Fibroblast of lung (primary cell): ENCODE results near the gene MAPKAPK2. TPM values are rescaled to one million over a fixed set of nuclear protein-coding genes. Genes with fewer than 3 reads are reported as not detected.
"Not testable (repeated sequence)": the region's sequence is repeated elsewhere in the genome, so short reads cannot be mapped to it uniquely, and the experiment has no call there.

Source experiments
- DNase-seq, 2 donors: peaks; one replicate each; pipeline versions ENCODE4 v3.0.0 to v3.0.0-alpha.2; 2010; ENCODE audit warnings: low read depth in 2 of 2
- H2AFZ ChIP-seq: 2 replicates; pipeline ENCODE4 v1.5.1; 2012; ENCODE audit warnings: low read length, control low read depth, inconsistent platforms
- H3K27ac ChIP-seq: 2 replicates; pipeline ENCODE4 v1.5.1; 2011; ENCODE audit warnings: low read length, control low read depth; ENCODE audit not compliant: insufficient read depth
- H3K27me3 ChIP-seq: 2 replicates; pipeline ENCODE4 v1.5.1; 2011; ENCODE audit warnings: mild to moderate bottlenecking, low read length; ENCODE audit not compliant: control insufficient read depth, insufficient read depth
- H3K36me3 ChIP-seq: 2 replicates; pipeline ENCODE4 v1.5.1; 2011; ENCODE audit warnings: low read length; ENCODE audit not compliant: control insufficient read depth, insufficient read depth
- H3K4me1 ChIP-seq: 2 replicates; pipeline ENCODE4 v1.5.1; 2011; ENCODE audit warnings: low read length; ENCODE audit not compliant: control insufficient read depth, insufficient read depth; ENCODE audit errors: extremely low read depth
- H3K4me2 ChIP-seq: 2 replicates; pipeline ENCODE4 v1.5.1; 2011; ENCODE audit warnings: low read length, control low read depth; ENCODE audit not compliant: insufficient read depth; ENCODE audit errors: extremely low read depth
- H3K4me3 ChIP-seq, 4 experiments: fragments of 200-600 bp in 1 of 4; sonication (generic) in 1 of 4; replicated peaks in 1 of 4; 2 replicates each; pipeline ENCODE4 v1.5.1; 2011 to 2016; ENCODE audit warnings: low read length in 4 of 4, low read depth in 3 of 4, mild to moderate bottlenecking in 3 of 4, control low read depth in 2 of 4, inconsistent platforms in 1 of 4, mixed read lengths in 1 of 4; ENCODE audit not compliant: insufficient read depth in 1 of 4; ENCODE audit errors: control extremely low read depth in 1 of 4
- H3K79me2 ChIP-seq: 2 replicates; pipeline ENCODE4 v1.5.1; 2012; ENCODE audit warnings: mild to moderate bottlenecking, low read length, inconsistent platforms; ENCODE audit not compliant: control insufficient read depth, insufficient read depth
- H3K9ac ChIP-seq: 2 replicates; pipeline ENCODE4 v1.5.1; 2011; ENCODE audit warnings: mild to moderate bottlenecking, low read length, control low read depth; ENCODE audit not compliant: insufficient read depth
- H3K9me3 ChIP-seq: 2 replicates; pipeline ENCODE4 v1.5.1; 2012; ENCODE audit warnings: low read depth, low read length; ENCODE audit not compliant: control insufficient read depth, insufficient read depth
- H4K20me1 ChIP-seq: 2 replicates; pipeline ENCODE4 v1.5.1; 2011; ENCODE audit warnings: low read length; ENCODE audit not compliant: control insufficient read depth, insufficient read depth; ENCODE audit errors: extremely low read depth
- EZH2 ChIP-seq: IDR thresholded peaks from 2 replicates; pipeline ENCODE4 v1.5.1; 2012; ENCODE audit warnings: low read length, control low read depth, mild to moderate bottlenecking; ENCODE audit errors: missing control alignments
- polyA plus RNA-seq, 2 donors: library from polyadenylated mRNA; depleted of rRNA in 1 of 2; stranded (reverse) in 1 of 2; unstranded in 1 of 2; fragments of >200 nt; gene quantifications; 2 replicates each; pipeline ENCODE4 v1.2.1, GENCODE V29; 2011 to 2012; ENCODE audit warnings: missing spikeins in 1 of 2
- total RNA-seq: library from RNA; depleted of rRNA; stranded (reverse); fragments of >200 nt; gene quantifications from 2 replicates; pipeline ENCODE4 v1.2.1, GENCODE V29; 2014
- TF ChIP-seq, protein P1 (sequence below), 2 donors: IDR thresholded peaks in 1 of 2; conservative IDR thresholded peaks in 1 of 2; 1 replicate in 1 of 2; 2 replicates in 1 of 2; pipeline ENCODE4 v1.5.1; 2011 to 2012; ENCODE audit warnings: low read length in 2 of 2, control low read depth in 1 of 2, inconsistent platforms in 1 of 2, low read depth in 1 of 2, mild to moderate bottlenecking in 1 of 2

MAPKAPK2 gene
- total and polyA plus RNA-seq, 2 donors (not counting 1 experiment from before 2014, with no cell fraction given), result 51.9 to 85.7 TPM

DNA sequence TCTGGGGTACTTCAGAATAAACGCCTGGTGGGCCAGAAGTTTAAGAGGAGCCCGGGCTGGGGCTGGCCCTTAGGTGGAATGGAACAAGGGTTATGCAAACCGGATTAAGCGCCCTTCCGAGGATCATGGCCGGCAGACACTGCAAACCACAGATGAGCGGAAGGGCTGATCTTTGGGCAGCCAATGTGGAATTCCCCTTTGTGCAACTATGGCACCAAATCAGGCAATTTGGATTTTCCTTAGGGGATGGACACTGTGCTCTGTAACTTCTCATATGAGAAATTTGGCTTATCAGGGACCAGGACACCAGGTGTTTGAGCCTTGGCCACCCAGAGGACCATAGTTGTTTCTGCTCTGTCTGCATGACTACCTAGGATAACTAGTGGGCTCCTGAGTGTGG, 93.3 kb downstream of the MAPKAPK2 start:
- no peak for DNase-seq
- Histone ChIP-seq H3K4me2 (no peak overlapping the region), H2AFZ (no peak overlapping the region), H4K20me1 (no peaks in the 10 kb centered on the region), H3K27ac (no peak overlapping the region), H3K79me2 (no peaks in the 10 kb centered on the region), H3K36me3 (no peaks in the 10 kb centered on the region), H3K9ac (no peak overlapping the region), H3K4me3 (no peak overlapping the region), H3K4me1 (no peaks in the 10 kb centered on the region), H3K27me3 (no peaks in the 10 kb centered on the region), H3K9me3 (no peaks in the 10 kb centered on the region)
- TF ChIP-seq EZH2, result no peak
- TF ChIP-seq, protein P1, sequence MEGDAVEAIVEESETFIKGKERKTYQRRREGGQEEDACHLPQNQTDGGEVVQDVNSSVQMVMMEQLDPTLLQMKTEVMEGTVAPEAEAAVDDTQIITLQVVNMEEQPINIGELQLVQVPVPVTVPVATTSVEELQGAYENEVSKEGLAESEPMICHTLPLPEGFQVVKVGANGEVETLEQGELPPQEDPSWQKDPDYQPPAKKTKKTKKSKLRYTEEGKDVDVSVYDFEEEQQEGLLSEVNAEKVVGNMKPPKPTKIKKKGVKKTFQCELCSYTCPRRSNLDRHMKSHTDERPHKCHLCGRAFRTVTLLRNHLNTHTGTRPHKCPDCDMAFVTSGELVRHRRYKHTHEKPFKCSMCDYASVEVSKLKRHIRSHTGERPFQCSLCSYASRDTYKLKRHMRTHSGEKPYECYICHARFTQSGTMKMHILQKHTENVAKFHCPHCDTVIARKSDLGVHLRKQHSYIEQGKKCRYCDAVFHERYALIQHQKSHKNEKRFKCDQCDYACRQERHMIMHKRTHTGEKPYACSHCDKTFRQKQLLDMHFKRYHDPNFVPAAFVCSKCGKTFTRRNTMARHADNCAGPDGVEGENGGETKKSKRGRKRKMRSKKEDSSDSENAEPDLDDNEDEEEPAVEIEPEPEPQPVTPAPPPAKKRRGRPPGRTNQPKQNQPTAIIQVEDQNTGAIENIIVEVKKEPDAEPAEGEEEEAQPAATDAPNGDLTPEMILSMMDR (conservative IDR thresholded peaks at IDR 0.05 in 1 of 2, IDR thresholded peaks at IDR 0.05 in 1 of 2; ENCODE audit: low read depth in 1 of 2, low read length in 2 of 2), result no peak

DNA sequence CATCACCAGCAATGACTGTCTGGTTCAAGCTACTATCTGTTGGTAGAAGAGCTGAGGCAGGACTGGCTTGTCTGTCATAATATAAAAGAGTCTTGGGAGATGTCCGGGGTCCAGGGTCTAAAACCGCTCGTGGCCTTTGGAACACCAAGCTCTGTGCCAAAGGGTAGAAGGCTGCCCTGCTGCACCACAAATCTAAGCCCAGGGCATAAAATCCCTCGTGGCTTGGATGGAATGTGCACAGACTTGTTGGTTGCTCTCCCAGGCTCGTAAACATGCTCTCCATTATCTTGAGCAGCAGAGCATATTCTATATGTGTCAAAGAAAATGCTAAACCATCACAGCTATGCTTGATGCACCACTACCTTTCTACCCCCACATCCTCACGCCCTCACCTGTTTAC, 94.2 kb downstream of the MAPKAPK2 start:
- DNase-seq, H3K9ac ChIP-seq, H3K27ac ChIP-seq, H3K79me2 ChIP-seq, H3K36me3 ChIP-seq, H3K27me3 ChIP-seq, H2AFZ ChIP-seq, H3K4me3 ChIP-seq, H3K4me2 ChIP-seq, H4K20me1 ChIP-seq, H3K4me1 ChIP-seq, H3K9me3 ChIP-seq: not testable (repeated sequence)

DNA sequence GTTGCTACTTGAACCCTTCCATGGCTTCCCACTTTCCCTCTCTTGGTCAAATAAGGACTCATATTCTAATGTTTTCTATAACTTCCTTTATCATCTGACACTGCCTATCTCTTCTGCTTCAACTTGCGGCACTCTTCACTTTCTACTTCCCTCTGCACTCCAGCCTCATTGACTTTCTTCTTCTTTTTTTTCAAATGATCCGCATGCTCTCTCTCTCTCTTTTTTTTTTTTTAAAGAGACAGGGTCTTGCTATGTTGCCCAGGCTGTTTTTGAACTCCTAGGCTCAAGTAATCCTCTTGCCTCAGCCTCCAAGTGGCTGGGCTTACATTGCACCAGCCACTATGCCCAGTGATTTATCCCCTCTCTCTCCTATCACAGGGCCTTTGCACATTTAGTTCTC, 94.9 kb downstream of the MAPKAPK2 start:
- DNase-seq, result no peak
- Histone ChIP-seq H3K27ac (no peak overlapping the region), H2AFZ (no peak overlapping the region), H3K4me1 (no peaks in the 10 kb centered on the region), H3K4me2 (no peak overlapping the region), H4K20me1 (no peaks in the 10 kb centered on the region), H3K9ac (no peak overlapping the region), H3K36me3 (no peaks in the 10 kb centered on the region), H3K27me3 (no peaks in the 10 kb centered on the region), H3K9me3 (no peaks in the 10 kb centered on the region), H3K4me3 (no peak overlapping the region), H3K79me2 (no peaks in the 10 kb centered on the region)
- TF ChIP-seq EZH2, result no peak
- TF ChIP-seq, protein P1 (conservative IDR thresholded peaks at IDR 0.05 in 1 of 2, IDR thresholded peaks at IDR 0.05 in 1 of 2; ENCODE audit: low read depth in 1 of 2, low read length in 2 of 2), result no peak

DNA sequence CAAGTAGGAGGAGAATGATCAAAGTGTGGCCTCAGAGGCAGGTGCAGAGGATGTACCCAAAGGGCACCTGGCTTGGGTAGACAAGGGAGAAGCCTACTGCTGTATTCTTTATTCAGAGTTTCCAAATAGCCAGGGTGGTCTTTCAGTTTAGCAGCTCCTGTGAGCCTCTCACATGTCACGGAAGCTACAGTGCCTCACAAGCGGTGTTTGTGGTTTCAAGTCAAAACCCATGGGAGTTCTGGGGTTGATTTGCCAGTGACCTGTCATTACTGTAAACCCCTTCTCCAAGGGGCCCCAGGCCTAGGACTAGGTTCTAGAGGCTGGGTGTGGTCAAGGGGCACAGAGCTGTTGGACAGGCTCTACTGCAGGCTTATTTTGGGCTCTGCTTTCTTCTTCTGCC, 97.7 kb downstream of the MAPKAPK2 start:
- H3K4me2 ChIP-seq, result no peak overlapping the region
- H2AFZ ChIP-seq, result no peak overlapping the region
- no peak overlapping the region for H3K9ac ChIP-seq
- H3K27me3 ChIP-seq, result peaks cover 2% of the 10 kb centered on the region
- H3K4me3 ChIP-seq, result no peak overlapping the region
- TF ChIP-seq EZH2, result no peak
- TF ChIP-seq, protein P1 (conservative IDR thresholded peaks at IDR 0.05 in 1 of 2, IDR thresholded peaks at IDR 0.05 in 1 of 2; ENCODE audit: low read depth in 1 of 2, low read length in 2 of 2), result no peak
- no peaks in the 10 kb centered on the region for H3K79me2 ChIP-seq
- H3K4me1 ChIP-seq, result no peaks in the 10 kb centered on the region
- no peaks in the 10 kb centered on the region for H3K9me3 ChIP-seq
- H4K20me1 ChIP-seq, result no peaks in the 10 kb centered on the region
- no peaks in the 10 kb centered on the region for H3K36me3 ChIP-seq
- no peak overlapping the region for H3K27ac ChIP-seq
- DNase-seq, result no peak
